ENCODE data around the gene OPN4.

GRCh38 chr10:86636311-86636710 is 18.0 kb upstream of the OPN4 start:
- TF ChIP-seq CTCF (IDR thresholded peaks at IDR 0.05; ENCODE audit: extremely low read depth in 1 of 2, insufficient read depth in 1 of 2, low read depth in 1 of 2, low read length in 2 of 2) (no peak), MAX (IDR thresholded peaks at IDR 0.05; ENCODE audit: insufficient read depth, insufficient read length) (no peak), POLR2A (IDR thresholded peaks at IDR 0.05; ENCODE audit: low read depth, low read length) (no peak), POLR2AphosphoS5 (IDR thresholded peaks at IDR 0.05; ENCODE audit: insufficient read depth, low read depth, low read length) (no peak), EZH2 (IDR thresholded peaks at IDR 0.05; ENCODE audit: borderline replicate concordance, low read depth, low read length, severe bottlenecking) (no peak), JUN (IDR thresholded peaks at IDR 0.05; ENCODE audit: borderline replicate concordance, insufficient read depth, insufficient read length, low read depth) (no peak), GATA2 (IDR thresholded peaks at IDR 0.05; ENCODE audit: insufficient read depth, insufficient read length, low read depth, low read length) (no peak), MYC (IDR thresholded peaks at IDR 0.05; ENCODE audit: low read depth, low read length) (no peak), FOS (IDR thresholded peaks at IDR 0.05; ENCODE audit: borderline replicate concordance, insufficient read depth, low read length) (no peak)

Data from endothelial cell of umbilical vein (primary cell).